ENCODE results near the gene HMGCS2.

DNA sequence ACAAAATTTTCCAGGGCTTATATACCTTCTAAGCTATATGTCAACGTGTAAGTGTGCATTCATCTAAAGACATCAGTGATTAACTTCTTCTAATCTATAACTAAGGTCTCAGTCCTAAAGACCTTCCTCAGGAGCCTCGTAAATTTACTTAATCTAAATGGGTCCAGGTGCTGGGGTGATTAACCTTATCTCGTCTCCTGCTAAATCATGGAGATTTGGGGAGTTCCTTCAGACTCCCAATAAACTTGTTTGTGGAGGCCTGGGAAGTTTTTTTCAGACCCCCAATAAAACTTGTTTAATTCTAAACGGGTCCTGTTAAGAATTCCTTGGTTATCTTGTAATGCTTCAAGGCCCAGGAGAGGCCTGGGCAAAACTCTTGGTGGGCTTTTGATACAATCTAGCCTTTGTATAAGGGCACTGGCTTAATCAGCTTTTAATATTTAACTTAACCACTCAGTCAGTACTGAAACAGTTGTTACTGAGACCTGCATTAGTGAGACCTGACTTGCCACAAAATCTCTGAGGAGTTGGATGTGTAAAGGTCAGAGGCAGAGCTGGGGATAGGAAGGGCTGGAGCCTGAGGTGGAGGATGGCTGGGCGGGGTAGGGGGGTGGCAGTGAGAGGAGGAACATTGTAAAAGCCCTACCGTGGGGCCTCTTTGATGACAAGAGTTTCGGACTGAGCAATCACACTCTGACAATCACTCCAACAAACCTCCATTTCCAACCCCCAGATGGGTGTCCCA is 6.2 kb upstream of the HMGCS2 start:
- TF ChIP-seq, protein P1, sequence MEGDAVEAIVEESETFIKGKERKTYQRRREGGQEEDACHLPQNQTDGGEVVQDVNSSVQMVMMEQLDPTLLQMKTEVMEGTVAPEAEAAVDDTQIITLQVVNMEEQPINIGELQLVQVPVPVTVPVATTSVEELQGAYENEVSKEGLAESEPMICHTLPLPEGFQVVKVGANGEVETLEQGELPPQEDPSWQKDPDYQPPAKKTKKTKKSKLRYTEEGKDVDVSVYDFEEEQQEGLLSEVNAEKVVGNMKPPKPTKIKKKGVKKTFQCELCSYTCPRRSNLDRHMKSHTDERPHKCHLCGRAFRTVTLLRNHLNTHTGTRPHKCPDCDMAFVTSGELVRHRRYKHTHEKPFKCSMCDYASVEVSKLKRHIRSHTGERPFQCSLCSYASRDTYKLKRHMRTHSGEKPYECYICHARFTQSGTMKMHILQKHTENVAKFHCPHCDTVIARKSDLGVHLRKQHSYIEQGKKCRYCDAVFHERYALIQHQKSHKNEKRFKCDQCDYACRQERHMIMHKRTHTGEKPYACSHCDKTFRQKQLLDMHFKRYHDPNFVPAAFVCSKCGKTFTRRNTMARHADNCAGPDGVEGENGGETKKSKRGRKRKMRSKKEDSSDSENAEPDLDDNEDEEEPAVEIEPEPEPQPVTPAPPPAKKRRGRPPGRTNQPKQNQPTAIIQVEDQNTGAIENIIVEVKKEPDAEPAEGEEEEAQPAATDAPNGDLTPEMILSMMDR (conservative IDR thresholded peaks at IDR 0.05; ENCODE audit: low read length): no peak
- TF ChIP-seq EZH2phosphoT487 (IDR thresholded peaks at IDR 0.05; ENCODE audit: borderline replicate concordance, low read depth, low read length): no peak

Measured in OCI-LY7 (cell line).